Activated CD4-positive, alpha-beta T cell treated with anti-CD3 and anti-CD28 coated beads for 48 hours (primary cell): Measurements from ENCODE around the gene NCF4.

Experiments
- DNase-seq: peaks from one replicate; pipeline ENCODE4 v3.0.0-alpha.2; 2020

Gene NCF4

DNA sequence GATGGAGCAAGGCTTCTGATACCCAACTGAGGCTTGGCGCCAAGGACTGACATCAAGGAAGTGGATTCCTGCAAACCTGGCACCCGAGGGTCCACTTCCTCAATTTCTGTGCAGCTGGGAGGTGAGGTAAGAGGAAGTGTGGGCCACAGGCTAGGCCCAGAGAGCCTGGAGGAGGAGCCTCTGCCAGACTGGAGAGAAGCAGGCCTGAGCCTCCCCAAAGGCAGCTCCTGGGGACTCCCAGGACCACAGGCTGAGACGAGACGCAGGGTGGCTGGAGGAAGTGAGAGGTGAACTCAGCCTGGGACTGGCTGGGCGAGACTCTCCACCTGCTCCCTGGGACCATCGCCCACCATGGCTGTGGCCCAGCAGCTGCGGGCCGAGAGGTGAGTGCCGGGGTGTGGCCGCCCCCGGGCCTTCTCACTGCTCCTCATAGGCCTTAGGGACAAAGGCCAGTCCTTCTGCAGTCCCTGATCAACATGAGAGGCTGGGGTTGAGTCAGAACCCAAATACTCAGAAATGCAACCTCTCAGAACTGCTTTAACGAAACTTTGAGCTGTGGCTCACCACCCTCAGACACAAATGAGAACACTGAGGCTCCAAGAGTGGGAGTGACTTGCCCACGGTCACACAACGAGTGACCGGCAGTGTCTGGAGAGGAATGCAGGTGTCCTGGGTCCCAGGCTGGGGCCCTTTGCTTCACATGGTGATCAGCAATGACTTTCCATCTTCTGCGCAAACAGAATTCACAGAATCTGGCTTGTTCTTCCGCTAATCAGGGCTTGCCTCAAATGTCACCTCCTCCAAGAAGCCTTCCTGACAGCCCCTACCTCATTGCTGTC, at the start of gene NCF4:
Gene NCF4 (plus strand): TSS at position 186 of the 839 bp plus-strand sequence. CDS start 166 bp downstream, at position 352.
- peak; percentile 49 for DNase-seq

DNA sequence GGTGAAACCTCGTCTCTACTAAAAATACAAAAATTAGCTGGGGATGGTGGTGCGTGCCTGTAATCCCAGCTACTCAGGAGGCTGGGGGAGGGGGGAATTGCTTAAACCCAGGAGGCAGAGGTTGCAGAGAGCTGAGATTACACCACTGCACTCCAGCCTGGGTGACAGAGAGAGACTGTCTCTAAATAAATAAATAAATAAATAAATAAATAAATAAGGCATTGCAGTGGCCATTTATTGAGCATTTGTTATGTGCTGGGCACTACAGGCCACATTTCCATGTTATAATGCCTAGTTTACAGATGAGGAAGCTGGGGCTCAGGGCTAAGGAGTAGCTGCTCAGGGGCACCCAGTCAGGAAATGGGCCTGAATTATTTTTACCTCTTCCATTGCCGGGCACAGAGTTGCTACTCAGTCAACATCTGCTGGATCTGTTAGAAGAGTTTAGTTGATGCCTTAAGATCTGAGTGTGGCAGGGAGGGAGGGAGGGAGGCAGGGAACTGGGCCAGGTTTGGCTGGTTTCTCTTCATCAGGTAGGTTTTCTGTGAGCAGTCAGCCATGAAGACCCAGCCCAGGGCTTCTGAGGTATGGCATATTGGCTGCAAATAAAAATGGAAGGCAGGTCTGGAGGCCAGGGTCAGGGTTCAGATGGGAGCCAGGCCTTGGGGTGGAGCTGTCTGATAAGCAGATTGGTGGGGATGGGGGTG, 49.6 kb upstream of the NCF4 start:
- DNase-seq, result no peak

DNA sequence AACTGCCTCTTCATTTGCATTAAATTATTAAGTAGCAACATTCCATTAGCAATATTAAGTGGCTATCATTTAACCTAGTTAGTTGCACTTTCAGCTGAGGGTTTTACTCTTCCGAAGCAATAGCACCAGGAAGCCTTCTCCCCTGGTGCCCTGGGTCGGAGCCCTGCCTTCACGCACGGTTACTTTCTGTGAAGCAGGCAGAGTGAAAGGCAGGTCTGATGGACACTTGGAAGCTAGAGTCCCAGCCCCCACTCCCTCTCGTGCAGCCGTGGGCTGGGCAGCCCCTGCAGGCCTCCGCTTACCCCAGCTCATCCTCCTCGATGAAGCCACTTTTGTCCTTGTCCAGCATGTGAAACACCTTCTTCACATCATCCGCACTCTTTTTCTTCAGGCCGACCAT, 46.0 kb upstream of the NCF4 start:
- DNase-seq, result no peak

DNA sequence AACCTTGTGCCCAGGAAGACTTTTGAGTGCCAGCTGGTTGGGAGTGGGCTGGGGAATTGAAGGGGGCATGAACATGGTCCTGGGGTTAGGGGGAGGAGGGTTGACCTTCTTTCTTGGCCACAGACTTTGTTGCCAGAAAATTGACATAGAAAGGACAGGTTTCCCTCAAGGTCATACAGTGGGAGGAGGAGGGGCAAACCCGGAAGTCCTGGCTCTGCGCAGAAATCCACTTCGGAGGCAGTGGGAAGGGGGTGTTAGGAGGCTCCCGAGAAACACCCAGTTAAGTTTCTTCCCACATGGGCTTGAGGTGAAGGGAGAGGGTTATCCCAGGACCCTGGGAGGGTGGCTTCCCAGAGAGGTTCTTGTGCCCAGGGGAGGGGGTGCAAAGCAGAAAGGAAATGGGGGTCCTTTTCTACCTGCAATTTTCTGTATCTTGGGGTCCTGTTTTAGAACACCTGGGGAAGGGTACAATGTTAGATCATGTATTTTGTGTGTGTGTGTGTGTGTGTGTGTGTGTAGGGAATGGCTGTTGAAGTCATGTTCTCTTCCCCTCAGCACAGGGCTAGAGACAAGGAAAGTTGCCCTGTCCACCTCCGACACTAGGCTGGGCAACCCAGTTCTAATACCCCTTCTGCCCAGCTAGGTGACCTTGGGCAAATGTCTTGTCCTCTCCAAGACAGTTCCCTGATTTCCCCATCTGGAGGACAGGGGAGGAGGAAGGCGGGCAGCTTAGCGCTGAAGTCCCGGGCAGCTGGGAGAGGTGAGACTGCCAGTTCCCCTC, 45.1 kb upstream of the NCF4 start:
- DNase-seq, result no peak

DNA sequence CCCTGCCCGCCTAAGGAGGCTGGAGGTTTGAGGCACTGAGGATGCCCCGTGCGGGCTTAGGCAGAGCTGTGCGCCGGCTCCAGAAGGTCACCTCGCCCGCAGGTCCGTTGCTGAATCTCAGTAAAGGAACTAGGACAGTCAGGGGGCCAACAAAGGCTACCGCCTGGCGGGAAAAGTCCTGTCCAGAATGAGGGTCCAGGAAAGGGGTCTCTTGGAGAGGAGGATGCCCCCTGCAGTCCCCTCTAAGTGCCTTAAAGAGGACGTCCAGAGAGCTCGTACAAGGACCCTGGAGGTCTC, 44.5 kb upstream of the NCF4 start:
- no peak for DNase-seq

DNA sequence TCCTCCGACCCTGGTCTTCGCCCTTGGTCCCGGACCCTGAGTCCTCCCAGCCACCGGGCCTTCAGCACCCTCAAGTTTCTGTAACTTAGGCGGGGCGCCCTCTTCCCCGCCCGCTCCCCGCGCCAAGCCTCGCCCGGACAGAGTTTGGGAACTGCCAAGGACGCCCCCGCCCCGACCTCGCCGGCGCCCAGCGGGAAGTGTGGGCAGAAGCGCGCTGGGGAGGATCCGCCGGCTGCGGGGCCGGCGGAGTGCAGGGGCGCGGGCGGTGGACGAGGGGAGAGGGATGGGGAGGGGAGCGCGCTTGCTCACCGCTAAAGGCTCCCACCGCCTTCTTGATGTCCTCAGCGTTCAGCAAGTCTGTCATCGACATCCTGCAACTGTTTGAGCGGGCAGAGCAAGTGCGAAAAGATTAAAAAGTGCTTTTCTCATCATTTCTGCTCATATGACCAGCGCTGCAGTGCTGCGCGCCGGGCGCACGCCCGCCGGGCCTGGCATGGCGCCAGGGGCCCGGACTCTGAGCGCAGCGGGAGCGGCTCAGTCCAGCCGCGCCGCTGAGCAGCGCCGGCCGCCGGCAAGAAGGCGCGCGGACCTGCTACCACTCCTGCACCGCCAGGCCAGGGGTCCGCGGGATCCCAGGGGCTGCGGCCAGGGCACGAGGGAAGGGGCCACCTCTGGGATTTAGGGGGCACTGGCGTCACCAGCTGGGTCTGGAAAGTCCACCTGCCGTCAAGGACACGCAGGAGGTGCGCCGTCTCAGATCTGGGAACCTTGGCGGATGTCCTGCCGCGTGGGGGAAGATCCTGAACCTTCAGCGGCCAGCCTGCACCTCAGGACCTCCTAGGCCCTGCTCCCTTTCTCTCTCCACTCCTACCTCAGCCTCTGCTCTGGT, 43.9 kb upstream of the NCF4 start, which contains the start of gene PVALB:
Gene PVALB (minus strand): TSS at position 400 of the 889 bp plus-strand sequence. CDS start 30 bp downstream, at position 370.
- DNase-seq, result peak; percentile 21

DNA sequence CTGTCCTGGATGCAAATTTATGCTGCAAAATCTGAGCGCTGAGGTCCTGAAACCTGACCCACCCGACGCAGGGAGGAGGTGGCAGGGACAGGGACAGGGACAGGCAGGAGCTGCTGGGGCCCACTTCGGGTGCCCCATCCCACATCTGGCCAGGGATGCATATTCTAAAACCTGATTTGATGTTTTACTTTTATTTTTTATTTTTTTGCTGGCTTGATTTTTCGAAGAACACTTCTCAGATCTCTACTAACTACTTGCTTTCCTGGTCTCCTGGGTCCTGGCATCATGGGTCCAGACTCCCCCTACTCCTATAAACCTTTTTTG, 43.3 kb upstream of the NCF4 start:
- no peak for DNase-seq

DNA sequence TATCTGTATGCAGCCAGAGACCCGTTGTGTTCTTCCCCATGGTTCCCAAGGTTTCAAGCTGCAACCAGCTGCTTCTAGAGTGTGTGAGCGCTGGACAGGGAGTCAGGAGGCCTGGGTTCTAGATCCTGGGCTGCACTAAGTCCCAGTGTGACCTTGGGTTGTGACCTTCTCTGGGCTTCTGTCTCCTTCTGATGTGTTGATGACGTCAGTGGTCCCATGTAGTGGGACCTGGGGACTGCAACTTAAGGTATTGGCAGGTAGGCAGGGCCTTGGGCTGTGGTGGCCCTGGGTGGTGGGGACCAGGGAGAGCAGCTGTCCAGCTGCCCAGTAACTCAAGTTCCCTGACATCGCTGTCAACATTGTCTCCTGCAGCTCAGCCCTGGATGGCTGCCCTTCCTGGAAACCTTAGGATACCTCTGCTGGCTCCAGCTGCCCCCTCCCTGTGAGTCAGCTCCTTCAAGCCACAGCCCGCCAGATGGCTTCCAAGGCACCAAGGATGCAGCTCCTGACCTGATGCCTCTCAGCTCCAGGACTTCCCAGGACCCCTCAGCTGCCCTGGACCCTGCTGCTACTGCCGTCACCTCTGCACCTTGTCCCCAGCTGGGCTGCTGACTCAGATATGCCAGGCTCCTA, 42.7 kb upstream of the NCF4 start:
- DNase-seq, result no peak

DNA sequence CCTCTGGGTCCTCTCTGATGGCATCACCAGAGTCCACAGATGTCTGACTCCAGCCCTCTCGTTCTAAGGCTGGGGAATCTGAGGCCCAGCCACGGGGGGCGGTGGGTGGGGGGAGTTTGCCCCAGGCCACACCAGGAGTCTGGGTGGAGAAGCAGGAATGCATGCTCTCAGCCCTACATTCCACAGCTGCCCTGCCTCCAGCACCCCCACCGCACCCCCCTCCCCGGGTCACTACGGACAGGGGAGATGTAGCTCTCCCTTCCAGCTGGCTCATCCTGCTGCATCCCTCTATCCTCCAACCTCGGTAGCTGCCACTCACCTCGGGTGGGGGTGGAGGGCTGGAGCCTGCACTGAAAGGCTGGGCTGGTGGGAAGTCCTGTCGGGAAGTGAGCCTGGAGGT, 41.7 kb upstream of the NCF4 start:
- no peak for DNase-seq

DNA sequence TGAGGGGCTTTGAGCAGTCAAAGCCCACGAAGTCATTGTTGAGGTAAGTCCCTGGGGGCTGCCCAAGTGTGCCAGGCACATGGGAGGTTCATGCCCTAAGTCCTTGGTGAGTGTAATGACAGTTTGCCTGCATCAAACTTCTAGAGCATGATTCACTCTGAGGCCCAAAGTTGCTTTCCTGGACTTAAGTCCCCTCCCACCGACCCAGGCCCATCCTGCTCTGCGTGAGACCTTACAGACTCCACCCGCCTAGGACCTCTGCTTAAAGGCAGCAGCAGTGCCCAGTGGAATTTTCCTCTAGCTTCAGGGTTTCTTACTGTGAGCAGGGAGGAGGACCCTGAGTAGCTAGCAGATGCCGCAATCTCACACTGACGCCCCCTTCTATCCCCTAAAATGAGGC, 38.2 kb upstream of the NCF4 start:
- DNase-seq, result no peak

DNA sequence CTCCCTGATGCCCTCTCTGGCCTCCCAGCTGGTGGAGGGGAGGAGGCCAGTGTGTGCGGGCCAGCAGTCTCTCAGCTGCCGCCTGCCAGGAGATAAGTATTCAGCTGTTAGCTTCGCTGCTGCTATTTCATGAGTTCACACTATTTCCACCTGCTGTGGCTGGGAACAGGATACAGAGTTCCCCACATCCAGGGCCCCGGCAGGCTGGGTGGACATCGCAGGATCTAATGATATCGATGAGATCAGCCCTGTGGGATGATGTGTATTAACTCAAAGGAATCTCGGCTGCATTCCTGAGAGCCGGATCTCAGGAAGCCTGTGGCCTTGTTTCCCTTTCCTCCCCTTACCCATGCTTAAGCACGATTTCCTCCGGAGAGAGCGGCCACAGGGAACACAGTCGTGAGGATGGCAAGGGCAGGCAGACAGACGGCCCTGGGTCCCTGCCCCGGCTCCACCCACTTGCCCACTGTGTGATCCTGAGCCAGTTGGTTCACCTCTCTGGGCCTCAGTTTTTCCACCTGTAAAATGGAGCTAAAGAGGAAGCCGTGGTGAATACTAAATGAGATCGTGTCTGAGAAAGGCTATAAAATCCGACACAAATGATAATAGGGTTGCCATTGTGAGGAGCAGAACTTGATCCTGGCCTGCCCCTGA, 37.5 kb upstream of the NCF4 start:
- DNase-seq, result no peak

DNA sequence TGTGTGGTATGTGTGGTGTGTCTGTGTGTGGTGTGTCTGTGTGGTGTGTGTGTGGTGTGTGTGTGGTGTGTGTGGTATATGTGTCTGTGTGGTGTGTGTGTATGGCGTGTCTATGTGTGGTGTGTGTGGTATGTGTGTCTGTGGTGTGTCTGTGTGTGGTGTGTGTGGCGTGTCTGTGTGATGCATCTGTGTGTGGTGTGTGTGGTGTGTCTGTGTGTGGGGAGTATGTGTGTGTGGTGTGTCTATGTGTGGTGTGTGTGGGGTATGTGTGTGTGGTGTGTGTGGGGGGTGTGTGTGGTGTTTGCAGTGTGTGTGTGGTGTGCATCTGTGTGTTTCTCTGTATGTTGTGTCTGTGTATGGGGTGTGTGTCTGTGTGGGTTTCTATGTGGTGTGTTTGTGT, 36.2 kb upstream of the NCF4 start:
- DNase-seq, result no peak

DNA sequence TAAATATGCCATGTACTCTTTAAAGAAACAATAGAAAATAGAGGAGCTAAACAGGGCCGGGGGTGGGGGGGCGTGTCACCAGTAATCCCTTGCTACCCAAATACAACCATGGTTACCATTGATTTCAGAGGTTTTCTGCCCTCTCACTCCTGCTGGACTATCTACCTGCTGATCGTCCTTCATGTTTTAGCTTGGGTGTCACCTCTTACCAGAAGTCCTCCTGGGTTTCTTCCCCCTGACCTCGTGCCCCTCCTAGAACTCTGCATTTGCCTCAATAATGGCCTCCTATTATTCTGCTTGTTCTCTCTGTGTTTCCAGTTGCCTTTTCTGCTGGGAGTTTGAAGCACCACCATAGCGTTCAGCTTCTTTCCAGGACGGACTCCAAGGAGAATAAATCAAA, 34.5 kb upstream of the NCF4 start:
- DNase-seq, result no peak

DNA sequence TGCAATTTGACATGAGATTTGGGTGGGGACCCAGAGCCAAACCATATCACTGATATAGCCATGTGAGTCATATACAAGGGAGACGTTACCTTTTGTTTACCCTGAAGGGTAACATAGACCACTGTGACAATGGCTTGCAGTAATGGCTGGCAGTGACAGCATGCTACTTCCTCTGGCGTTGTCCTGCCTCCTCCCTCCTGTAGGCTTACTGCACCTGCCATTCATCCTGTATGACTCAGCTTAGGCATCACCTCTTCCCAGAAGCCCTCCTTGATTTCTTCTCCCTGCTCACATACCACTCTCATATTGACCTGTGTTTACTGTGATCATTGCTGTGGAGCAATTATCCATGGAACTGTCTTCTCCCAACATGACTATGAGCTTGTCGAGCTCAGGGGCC, 32.0 kb upstream of the NCF4 start:
- peak; percentile 24 for DNase-seq

DNA sequence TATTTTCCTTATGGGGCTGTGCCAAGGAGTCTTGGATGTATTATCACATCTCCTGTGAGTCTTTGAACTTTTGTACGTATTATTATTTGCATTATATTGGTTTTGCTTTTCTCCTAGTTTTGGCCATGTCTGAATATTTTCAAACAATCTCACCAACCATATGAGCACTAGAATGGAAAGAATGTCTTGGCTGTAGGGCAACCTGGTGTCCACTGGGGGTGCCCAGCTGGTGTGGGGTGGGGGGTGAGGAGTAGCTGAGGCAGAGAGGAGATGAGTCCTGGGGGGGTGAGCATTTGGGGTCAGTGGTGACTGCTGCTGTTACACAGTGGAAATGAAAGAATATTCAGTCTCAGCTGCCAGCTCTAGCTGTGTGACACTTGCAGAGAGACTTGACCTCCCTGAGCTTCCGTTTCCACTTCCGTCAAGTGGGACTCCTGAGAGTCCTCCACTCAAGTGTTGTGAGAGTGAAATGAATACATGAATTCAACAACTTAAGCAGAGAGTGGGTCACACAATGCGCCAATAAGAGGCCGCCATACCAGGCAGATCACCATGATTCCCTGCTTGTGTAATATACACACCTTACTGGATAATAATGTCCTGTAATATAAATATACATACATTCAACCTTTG, 31.3 kb upstream of the NCF4 start:
- no peak for DNase-seq

DNA sequence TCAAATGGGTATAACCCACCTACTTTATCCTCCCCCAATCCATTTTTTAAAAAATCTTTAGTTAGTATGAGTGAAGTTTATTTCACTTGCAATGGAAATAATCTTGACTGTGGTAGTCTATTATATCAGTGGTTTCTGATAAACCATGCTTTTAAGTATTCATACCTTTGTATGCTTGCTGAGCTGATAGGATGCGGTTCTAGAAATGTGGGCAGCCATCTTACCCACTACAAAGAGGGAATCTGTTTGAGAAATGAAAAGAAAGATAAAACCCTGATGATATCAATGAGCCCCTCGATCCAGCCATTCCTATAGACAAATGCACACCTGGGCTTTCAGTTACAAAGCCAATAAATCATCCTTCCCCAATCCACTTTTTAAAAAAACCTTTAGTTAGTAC, 30.2 kb upstream of the NCF4 start:
- no peak for DNase-seq

DNA sequence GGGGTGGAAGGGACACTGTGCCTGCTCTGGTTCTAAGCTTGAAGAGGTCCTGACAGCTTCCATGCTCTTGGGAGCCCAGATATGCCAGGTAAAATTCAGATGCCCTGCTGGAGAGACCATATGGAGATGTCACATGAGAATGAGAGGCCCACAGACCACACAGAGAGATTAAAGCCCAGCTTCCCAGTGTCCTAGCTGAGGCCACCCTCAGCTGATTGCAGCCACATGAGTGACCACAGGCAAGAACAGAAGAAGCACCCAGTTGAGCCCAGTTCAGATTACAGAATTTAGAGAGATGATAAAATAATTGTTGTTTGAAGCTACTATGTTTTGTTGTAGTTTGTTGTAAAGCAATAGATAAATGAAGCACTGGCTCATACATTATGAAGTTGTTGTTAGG, 29.6 kb upstream of the NCF4 start:
- no peak for DNase-seq

DNA sequence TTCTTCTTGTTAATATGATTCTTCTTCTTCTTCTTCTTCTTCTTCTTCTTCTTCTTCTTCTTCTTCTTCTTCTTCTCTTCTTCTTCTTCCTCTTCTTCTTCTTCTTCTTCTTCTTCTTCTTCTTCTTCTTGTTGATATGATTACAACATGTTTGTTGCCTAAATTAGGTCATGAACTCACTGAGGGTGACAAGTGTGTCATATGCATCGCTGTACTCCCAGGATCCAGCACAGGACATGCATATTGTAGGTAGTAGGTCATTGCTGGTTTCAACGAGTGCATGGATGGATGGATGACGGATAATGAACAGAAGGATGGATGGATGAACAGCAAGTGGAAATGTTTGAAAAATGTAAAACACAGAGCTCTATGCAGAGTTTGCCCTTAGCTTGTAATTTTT, 29.1 kb upstream of the NCF4 start:
- DNase-seq, result no peak

DNA sequence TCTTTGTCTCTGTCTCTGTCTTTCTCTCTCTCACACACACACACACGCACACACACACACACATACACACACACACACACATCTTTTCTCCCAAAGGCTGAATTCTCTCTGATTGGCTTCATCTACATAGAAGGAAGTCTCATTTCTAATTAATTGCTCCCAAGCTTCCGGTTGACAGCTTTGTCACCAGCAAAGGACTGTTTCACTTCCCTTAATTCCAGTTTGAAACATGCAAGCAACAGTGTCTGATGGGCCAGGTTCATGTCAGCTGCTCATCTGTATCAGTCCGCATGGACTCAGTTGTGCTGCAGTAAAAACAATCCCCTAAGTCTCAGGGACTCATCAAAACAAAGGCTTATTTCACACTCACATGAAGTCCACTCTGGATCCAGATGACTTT, 27.7 kb upstream of the NCF4 start:
- DNase-seq, result no peak

DNA sequence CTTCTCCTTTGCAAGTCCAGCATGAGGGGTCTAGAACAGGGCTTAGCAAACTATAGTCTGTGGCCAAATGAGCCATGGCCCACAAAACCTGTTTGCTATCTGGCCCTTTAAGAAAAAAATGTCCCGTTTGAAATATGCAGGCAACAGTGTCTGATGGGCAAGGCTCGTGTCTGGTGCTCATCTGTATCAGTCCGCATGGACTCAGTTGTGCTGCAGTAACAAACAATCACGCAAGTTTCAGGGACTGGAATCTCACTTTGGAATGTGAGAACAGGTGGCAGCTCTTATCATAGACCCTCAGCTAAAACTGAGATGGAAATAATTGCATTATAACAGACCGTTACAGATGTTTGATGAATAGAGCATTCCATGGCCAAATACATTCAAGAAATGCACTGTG, 24.9 kb upstream of the NCF4 start:
- DNase-seq, result no peak
